Vagina (tissue), 2 donors: Measurements from ENCODE around the gene TSPYL1. TPM values are rescaled to one million over a fixed set of nuclear protein-coding genes. Genes with fewer than 3 reads are reported as not detected.

Experiments used
- DNase-seq, 2 donors: peaks; one replicate each; pipeline ENCODE4 v3.0.0-alpha.2; 2017; ENCODE audit errors: extremely low spot score in 2 of 2
- H3K27ac ChIP-seq: fragments of 200-600 bp; sonication (generic); one replicate; pipeline ENCODE4 v1.5.1; 2019
- H3K27me3 ChIP-seq: fragments of 200-600 bp; sonication (generic); one replicate; pipeline ENCODE4 v1.5.1; 2019
- H3K36me3 ChIP-seq, 2 donors: fragments of 200-600 bp; sonication (generic); one replicate each; pipeline ENCODE4 v1.5.1; 2017 to 2019
- H3K4me1 ChIP-seq: fragments of 200-600 bp; sonication (generic); one replicate; pipeline ENCODE4 v1.5.1; 2019
- H3K4me3 ChIP-seq, 2 donors: fragments of 200-600 bp; sonication (generic); 1 replicate in 1 of 2; 2 replicates in 1 of 2; pipeline ENCODE4 v1.5.1; 2016 to 2019
- H3K9me3 ChIP-seq: fragments of 200-600 bp; sonication (generic); one replicate; pipeline ENCODE4 v1.5.1; 2019
- CTCF ChIP-seq, 3 experiments: fragments of 450-650 bp in 2 of 3; fragments of 200-600 bp in 1 of 3; sonication (generic) in 1 of 3; IDR thresholded peaks; one replicate each; pipeline ENCODE4 v1.5.1; 2017 to 2019; ENCODE audit warnings: antibody characterized with exemption in 3 of 3, mild to moderate bottlenecking in 2 of 3, moderate library complexity in 2 of 3
- POLR2A ChIP-seq, 2 donors: fragments of 450-650 bp; IDR thresholded peaks; one replicate each; pipeline ENCODE4 v1.6.1; 2017; ENCODE audit warnings: antibody characterized with exemption in 2 of 2, mild to moderate bottlenecking in 2 of 2, moderate library complexity in 2 of 2
- POLR2AphosphoS5 ChIP-seq, 2 donors: sonication (generic); formaldehyde crosslinking; IDR thresholded peaks; one replicate each; pipeline ENCODE4 v1.9.0; 2017; ENCODE audit warnings: antibody characterized with exemption in 2 of 2, mild to moderate bottlenecking in 2 of 2, low read depth in 1 of 2; ENCODE audit not compliant: insufficient read depth in 1 of 2
- intact Hi-C: fragments of 100-400 bp; cut with DNase I; formaldehyde crosslinking; loops from one replicate; pipeline ENCODE4 v1.15.1; 2023
- total RNA-seq: library from RNA; depleted of rRNA; stranded (reverse); fragments of >200 nt; gene quantifications from one replicate; pipeline ENCODE4 v1.2.3, GENCODE V29; 2016

The TSPYL1 gene
- 41.0 TPM for total RNA-seq

DNA sequence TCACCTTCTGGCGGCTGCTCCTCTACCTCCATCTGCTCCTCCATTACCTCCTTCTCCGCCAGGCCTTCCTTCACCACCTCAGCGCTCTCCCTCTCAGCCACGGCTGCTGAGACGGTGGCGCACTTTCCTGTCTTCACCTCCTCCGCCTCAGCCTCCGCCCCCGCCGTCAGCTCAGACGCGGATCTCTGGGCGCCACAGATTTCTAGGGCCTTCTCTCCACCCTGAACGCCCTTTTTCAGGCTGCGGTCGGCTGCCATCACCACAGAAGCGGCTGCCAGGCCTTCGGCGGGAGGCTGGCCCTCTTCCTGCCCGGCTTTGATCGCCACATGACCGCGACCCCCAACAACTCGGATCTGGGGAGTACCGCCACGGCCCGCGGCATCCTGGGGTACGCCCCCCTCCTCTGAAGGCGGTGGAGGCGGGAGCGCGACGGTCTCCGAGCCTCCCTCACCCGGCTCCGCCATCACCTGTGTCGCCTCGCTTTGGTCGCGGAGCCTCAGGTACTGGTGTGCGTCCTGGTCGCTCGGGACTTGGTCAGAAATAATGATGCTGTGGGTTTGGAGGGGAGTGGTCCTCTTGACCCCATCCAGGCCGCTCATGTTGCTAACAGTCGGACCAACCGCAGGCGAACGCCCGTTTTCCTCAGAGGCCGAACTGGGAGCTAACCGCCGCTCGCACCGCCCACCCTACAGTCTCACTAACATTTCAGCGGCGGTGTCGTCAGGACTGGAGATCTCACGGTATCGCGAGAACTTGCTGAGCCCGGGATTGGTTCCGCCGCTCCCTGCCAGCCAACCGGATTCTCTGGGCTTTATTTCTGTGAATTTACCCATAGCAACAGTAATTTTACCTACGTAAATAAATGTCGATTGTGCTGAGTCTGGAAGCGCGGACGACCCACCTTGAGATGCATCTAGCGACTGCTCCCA, at the start of gene TSPYL1:
TSPYL1 (minus strand) TSS at position 699 of the 929 bp plus-strand sequence; CDS start at position 599, 100 bp downstream.
- Histone ChIP-seq H3K27me3 (no peaks in the 10 kb centered on the region), H3K36me3 (peaks cover 0 to 1% of the 10 kb centered on the region in 2 donors), H3K9me3 (no peaks in the 10 kb centered on the region), H3K4me3 (peak within 1 kb of the TSS; percentile 73 to 95), H3K4me1 (peaks cover 56% of the 10 kb centered on the region), H3K27ac (peak within 1 kb of the TSS; percentile 99)
- intact Hi-C loops: no loop called here
- DNase-seq: peak in 1 of 2 donors; percentile 97
- TF ChIP-seq POLR2AphosphoS5 (IDR thresholded peaks at IDR 0.05; ENCODE audit: insufficient read depth in 1 of 2, low read depth in 1 of 2) (peak; percentile 91 to 100), CTCF (IDR thresholded peaks at IDR 0.05) (no peak), POLR2A (IDR thresholded peaks at IDR 0.05) (peak in 1 of 2 donors; percentile 99)

DNA sequence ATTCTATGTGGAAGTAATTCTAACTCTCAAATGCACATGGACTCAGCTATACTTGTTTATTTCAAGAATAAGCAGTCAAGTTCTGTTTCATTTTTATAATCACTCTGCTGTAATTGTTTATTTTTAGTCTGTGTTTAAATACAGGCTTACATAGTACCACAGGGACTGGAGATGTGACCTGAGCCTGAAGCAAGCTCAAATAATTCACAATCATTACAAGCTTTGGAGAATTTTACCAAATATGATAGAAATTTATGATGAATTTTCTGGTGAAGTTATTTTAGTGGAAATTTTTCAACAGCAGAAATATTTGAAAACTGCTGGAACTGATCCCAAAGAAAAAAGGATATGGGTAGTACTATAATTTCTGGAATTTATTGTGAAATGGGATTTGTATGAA, 49.4 kb upstream of the TSPYL1 start:
- H3K27ac ChIP-seq: no peak overlapping the region
- intact Hi-C loops: no loop called here

GRCh38 chr6:116328528-116328903, 48.8 kb upstream of the TSPYL1 start:
- Histone ChIP-seq H3K9me3 (no peaks in the 10 kb centered on the region), H3K27me3 (no peaks in the 10 kb centered on the region), H3K4me3 (no peak overlapping the region), H3K4me1 (no peaks in the 10 kb centered on the region), H3K36me3 (no peaks in the 10 kb centered on the region), H3K27ac (no peak overlapping the region)
- intact Hi-C loops: no loop called here
- DNase-seq: no peak
- TF ChIP-seq CTCF (IDR thresholded peaks at IDR 0.05) (no peak), POLR2A (IDR thresholded peaks at IDR 0.05) (no peak), POLR2AphosphoS5 (IDR thresholded peaks at IDR 0.05; ENCODE audit: insufficient read depth in 1 of 2, low read depth in 1 of 2) (no peak)

More for the DNA sequence above, 49.4 kb upstream of the TSPYL1 start:
- no peaks in the 10 kb centered on the region for H3K27me3 ChIP-seq
- no peaks in the 10 kb centered on the region for H3K9me3 ChIP-seq
- H3K4me3 ChIP-seq: no peak overlapping the region
- H3K4me1 ChIP-seq: no peaks in the 10 kb centered on the region
- no peaks in the 10 kb centered on the region for H3K36me3 ChIP-seq
- no peak for DNase-seq
- TF ChIP-seq POLR2AphosphoS5 (IDR thresholded peaks at IDR 0.05; ENCODE audit: insufficient read depth in 1 of 2, low read depth in 1 of 2) (no peak), CTCF (IDR thresholded peaks at IDR 0.05) (no peak)

DNA sequence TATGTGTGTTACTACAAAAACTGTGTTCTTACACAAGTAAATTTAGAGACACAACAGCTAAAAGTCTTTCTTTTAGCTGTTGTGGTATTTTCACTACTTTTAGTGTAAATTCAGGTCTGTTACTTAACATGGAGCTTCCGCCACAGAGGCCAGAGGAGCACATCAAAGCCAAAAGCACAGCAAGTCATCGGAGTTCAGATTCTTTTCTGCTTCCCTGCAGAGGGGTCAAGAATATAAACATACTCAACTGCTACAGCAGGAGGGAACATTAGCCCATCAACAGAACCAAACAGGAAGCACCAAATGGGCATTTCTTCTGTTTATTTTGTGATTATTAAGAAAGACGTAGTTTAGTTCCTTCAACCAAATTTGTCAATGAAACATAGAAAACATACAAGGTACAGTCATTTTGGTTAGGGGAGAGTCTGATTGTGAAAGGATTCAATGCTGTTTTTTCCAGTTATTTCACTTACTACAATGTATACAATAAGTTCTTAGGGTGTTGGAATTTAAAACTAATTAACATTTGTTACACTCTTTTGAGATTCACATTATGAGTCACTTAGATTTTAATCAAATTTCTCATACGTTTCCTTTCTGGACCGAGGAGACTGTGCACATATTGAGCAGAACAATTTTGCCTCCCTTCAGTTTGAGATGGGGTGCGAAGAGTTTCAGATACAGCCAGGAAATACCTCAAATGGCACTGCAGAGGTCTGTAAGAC, 48.2 kb upstream of the TSPYL1 start:
- no peaks in the 10 kb centered on the region for H3K9me3 ChIP-seq
- no peaks in the 10 kb centered on the region for H3K27me3 ChIP-seq
- no peak overlapping the region for H3K27ac ChIP-seq
- intact Hi-C loops: no loop called here
- H3K36me3 ChIP-seq: no peaks in the 10 kb centered on the region
- no peak for DNase-seq
- H3K4me1 ChIP-seq: no peaks in the 10 kb centered on the region
- TF ChIP-seq POLR2A (IDR thresholded peaks at IDR 0.05) (no peak), CTCF (IDR thresholded peaks at IDR 0.05) (no peak)
- H3K4me3 ChIP-seq: no peak overlapping the region
